ENCODE results near the gene UBTD2.

UBTD2 gene

DNA sequence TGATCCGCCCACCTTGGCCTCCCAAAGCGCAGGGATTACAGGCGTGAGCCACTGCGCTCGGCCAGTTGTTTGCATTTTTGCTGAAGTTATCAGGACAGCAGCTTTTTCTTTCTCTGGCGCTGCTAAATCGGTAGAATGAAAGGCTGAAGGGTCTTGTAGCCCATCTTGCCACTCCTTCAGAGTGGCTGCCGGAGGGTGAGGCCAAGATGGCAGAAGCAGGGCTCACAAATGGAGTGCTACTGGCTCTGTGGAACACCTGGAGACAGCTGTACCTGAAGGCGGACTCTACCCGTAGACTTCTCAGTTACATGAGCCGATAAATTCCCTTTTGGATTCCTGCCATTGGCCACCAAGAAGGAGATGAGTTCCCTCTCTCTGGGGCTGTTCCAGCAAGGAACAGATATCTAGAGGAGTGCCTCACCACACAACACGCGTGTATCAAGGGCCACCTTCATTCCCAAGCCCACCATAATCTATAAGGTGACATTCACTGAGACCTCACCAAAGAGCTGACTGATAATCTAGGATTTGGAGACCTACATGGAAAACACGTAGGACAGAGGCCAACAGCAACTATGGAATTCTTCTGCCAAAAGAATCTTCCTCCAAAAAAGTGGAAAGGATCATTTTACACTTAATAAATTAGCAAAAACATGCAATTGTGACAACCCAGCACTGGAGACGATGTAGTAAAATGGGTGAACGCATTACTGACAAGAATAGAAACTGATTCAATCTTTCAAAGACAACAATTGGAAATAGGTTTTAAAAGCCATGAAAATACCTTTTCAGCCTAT lies 117.3 kb downstream of the UBTD2 start:
- DNase-seq: no peak

DNA sequence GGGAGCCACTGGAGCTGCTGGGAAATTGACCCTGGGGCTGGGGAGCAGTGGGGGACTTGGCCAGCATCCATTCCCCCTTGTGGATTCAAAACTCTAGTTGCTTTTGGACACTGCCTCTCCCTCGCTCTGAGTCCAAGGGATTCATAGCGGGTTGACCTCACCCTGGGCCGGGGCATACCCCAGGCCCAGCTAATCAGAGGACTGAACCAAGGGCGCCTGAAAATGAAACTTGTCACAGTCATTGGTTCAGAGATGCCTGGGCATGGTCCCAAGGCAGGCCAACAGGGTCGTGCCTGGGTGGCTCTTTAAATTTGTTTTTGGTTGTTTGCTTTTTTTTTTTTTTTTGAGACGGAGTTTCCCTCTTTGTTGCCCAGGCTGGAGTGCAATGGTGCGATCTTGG lies 118.1 kb downstream of the UBTD2 start:
- DNase-seq: no peak

DNA sequence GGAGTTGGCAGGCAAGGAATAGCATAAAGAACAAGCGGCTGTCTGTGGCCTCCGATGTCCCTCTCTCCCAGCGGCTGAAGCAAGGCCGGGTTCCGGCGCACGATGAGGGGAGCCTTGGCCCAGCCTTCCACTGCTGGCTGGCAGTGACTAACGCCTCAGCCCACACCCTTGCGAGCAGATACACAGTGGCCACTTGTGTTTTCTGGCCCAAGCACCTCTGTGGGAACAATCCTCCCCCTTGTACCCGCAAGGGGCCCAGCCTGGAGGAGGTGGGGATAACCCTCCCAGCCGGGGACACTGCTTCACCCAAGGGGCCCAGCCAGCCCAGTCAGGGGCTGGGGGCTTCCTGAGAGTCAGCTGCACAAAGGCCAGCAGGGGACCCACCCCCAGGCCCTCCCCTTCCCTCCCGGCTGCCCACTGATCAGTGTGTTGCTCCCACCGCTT lies 118.8 kb downstream of the UBTD2 start:
- no peak for DNase-seq

DNA sequence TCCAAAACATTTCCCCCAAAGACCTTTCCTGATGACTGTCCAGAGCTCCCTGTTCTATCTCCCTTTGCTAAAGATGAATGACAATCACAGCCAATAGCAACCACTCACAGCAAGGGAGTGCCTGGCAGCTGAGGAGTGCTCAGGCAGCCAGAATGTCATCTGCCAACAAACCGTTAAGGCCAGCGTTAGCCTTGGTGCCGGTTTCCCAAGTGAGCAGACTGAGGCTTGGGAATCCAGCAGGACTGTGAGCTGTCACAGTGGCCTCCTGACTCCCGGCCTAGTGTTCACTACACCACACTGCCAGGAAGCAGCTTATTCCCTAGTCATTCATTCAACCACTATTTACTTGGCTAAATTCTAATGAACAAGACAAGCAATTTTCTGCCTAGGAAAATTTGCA lies 120.2 kb downstream of the UBTD2 start:
- DNase-seq: no peak

DNA sequence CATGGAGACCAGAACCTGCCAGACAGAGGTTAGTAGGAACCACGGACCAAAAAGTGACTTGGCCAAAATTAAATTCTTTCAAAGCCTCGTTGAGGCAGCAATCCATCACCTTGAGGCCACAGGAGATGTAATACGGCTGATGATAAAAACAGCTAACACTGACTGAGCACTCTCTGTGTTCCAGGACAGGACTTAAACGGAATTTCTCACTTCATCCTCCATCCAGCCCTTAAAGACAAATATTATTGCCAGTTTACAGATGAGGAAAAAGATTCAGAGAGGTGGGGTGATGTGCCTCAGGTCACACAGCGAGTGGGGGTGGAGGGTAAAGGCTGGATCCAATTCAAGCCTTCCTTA lies 120.6 kb downstream of the UBTD2 start:
- no peak for DNase-seq

DNA sequence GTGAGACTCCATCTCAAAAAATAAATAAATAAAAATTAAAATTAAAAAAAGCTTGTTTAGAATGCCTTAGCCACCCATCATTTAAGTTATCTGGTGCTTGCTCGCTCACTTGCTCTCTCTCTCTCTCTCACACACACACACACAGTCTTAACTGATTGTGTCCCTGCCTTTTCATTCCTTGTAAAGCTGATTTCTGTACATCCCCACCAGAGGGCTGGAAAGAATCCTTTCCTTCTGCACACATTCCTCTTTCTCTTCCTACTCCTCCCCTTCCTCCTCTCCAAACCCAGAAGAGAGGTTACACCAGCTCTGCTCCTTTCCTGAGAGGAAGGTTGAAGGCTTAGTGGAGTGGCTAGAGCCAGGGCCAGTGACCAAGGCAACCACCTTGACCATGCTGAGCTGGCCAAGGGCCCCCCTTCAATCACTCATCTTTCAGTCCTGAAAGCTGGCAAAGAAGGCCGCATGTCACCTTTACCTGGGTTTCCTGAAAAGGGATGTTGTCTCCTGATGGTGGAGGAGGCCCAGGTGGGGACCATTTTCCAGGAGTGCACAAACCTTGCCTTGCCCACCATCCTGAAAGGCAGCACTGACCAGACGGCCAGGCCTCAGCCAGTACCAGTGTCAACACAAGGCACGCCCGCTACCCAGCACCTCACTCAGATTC lies 121.1 kb downstream of the UBTD2 start:
- DNase-seq: no peak

DNA sequence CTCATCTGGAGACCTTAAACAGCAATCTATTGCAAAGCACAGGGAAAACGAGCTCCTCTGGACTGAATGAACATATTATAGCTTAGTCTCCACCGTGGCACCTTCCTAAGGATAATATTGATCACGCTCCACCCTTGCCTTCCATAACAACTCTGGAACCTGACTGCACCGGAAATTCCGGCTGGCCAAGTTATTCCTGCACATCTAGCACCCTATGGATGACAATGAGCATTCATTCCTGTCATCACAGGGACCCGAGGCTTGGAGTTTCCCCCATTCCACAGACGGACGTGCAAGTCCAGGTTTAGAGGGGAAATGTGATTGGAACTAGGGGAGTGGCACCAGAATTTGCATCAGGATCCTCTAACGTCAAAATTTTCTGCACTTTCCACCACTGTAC lies 123.1 kb downstream of the UBTD2 start:
- DNase-seq: no peak
